Right ventricle myocardium superior (tissue), 1 donor: ENCODE measurements around the gene CST11. TPM values are rescaled to one million over a fixed set of nuclear protein-coding genes. Genes with fewer than 3 reads are reported as not detected.
"Not testable (repeated sequence)": the region's sequence is repeated elsewhere in the genome, so short reads cannot be mapped to it uniquely, and the experiment has no call there.

Experiments
- ATAC-seq: fragments of 200-7000 bp; cut with Tn5 transposase; one replicate; pipeline ENCODE4 v1.9.1; 2020; ENCODE audit warnings: mild to moderate bottlenecking; ENCODE audit not compliant: poor library complexity
- DNase-seq: peaks from one replicate; pipeline ENCODE4 v3.0.0-alpha.2; 2020
- intact Hi-C: fragments of 100-400 bp; cut with DNase I; formaldehyde crosslinking; loops from one replicate; pipeline ENCODE4 v1.11.2; 2022
- long read RNA-seq: library from polyadenylated mRNA; unstranded; transcript quantifications from one replicate; pipeline ENCODE4 v2.0.0, GENCODE V29; 2021
- total RNA-seq: library from RNA; stranded (reverse); fragmentation: NEBNext Ultra II Directional; extraction: Animal tissue kit (Norgen Biotek cat#: 25700); gene quantifications from one replicate; pipeline ENCODE4 v1.2.1, GENCODE V29; 2021
- donor health status: DM: no; HTN: yes; CAD: no; lungs with severe emphysema.

Gene CST11, protein sequence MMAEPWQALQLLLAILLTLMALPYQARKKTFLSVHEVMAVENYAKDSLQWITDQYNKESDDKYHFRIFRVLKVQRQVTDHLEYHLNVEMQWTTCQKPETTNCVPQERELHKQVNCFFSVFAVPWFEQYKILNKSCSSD
- total RNA-seq: not detected
- long read RNA-seq: 0 reads

DNA sequence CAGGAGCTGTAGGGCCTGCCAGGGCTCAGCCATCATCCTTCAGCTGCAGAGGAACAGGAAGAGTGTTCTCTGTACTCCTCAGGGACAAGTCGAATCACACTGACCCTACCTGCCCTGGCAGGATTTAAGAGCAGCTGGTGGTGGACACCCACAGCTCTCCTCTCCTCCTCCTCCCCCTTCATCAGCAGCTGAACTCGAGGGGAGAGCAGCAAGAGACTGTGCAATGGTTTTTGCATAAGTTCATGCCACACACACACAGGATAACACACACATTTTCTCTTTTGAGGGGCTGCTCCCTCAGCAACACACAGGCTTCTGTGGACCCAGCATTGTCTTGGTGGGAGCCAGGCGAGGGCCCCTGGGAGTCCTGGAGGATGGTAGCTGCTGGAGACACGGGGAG, at the start of gene CST11:
TSS of gene CST11 (minus strand) at position 101 of the 400 bp plus-strand sequence. CDS start at position 36, 65 bp downstream.
- intact Hi-C loops: no loop called here
- no peak for ATAC-seq
- no peak for DNase-seq

DNA sequence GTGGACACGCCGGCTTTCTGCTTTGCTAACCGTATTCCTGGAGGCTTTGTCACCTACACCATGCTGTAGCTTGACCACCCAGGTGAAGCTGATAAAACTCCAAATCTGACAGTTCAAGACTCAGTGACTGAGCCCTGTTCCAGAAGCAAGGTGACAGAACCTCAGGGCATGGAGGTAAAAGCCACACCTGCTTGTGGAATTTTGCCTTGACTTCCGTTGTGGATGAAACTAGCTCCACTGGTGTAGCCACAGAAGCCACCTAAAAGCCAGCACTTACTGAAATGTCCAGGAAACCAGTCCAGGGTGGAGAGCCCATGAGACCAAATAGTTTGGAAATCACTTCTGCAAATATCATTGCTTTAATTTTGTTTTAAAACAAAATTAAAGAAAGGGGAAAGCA, 49.2 kb upstream of the CST11 start:
- intact Hi-C loops: no loop called here
- no peak for ATAC-seq

DNA sequence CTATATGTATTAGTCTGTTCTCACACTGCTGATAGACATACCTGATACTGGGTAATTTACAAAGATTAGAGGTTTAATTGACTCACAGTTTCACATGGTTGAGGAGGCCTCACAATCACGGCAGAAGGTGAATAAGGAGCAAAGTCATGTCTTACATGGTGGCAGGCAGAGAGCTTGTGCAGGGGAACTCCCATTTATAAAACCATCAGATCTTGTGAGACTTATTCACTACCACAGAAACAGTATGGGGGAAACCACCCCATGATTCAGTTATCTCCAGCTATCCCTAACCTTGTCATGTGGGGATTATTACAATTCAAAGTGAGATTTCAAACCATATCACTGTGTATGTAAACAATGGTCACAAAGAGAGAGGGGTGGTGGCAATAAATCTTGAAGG, 44.9 kb upstream of the CST11 start:
- DNase-seq (no peak), ATAC-seq (no peak)
- intact Hi-C loops: no loop called here

More for the DNA sequence above, 49.2 kb upstream of the CST11 start:
- no peak for DNase-seq

DNA sequence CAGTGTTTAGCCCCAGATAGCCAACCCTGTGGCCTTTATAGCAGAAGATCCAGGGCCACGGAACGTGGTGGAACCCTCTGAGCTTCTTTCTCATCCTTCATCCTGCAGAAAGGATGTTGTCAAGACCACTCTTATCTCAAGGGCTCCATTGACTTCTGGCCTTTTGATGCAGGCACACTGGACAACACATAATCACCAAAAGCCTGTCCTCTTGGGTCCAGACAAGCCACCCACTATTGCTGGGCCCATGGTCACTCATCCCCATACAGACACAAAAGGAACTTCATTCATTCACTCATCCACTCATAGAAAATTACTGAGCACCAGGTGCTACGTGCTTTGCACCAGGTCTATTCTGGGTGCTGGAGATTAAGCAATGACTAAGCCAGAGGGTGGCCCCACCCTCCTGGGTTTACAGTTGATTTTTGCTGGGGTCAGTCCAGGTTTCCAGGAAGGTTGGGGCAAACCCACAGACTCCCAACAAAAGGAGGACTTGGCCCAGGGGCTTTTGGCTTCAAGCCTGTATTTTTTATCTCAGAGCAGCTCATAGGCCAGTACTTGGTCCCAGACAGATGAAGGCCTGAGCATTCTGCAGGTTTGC, 40.6 kb upstream of the CST11 start:
- ATAC-seq: no peak
- DNase-seq: no peak
- intact Hi-C loops: no loop called here

DNA sequence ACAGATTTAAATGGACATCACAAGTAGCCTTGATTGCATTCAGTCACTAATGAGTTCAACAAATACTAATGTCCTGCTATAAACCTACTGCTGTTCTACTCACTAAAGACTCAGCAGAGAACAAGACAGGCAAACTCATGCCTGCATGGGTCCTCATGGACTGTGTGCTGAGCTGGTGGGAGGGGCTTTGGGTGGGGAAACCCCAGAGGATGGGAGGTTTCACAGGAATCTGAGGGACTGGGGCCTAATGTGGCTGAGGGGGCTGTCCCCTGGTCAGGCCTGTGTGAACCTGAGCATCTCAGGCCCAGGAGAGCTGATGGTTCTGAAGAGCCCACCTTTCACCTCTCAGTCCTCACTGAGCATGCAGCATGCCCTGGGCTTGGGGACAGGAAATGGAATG, 39.6 kb upstream of the CST11 start:
- no peak for ATAC-seq
- no peak for DNase-seq
- intact Hi-C loops: no loop called here

DNA sequence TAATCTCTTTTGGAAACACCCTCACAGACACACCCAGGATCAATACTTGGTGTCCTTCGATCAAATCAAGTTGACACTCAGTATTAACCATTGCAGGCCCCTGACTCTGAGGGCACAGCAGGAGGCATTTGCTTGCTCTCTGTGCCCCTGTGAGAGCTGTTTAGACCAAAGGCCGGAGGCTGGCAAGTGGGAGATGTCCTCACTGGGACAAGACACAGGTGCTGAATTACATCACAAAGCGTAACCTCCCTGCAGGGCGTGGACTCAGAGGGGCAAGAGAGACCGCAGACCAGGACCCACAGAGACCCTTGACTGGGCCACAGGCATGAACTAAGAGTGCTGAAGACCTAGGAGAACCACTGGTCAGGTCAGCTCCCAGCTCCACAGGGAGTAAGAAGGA, 38.1 kb upstream of the CST11 start, which contains the start of gene CST8:
TSS of gene CST8 (plus strand) at position 301 of the 400 bp plus-strand sequence. CDS start 551 bp downstream, outside the sequence.
- DNase-seq (no peak), ATAC-seq (no peak)
- intact Hi-C loops: no loop called here

DNA sequence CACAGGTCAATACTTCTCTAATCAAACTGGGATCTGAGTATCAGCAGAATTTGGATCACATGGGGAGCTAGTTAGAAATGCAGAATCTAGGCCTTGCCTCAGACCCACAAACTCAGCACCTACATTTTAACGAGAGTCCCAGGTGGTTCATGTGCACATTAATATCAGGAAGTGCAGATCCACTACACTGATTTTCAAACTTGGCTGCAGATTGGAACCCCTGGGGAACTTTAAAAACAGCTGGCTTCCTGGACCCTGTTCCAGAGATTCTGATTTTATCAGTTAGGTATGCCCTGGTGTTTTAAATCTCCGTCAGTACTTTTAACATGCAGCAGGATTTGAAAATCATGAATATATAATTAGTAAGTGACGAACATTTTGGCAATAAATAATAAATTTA, 36.3 kb upstream of the CST11 start:
- DNase-seq: no peak
- ATAC-seq: no peak
- intact Hi-C loops: no loop called here

DNA sequence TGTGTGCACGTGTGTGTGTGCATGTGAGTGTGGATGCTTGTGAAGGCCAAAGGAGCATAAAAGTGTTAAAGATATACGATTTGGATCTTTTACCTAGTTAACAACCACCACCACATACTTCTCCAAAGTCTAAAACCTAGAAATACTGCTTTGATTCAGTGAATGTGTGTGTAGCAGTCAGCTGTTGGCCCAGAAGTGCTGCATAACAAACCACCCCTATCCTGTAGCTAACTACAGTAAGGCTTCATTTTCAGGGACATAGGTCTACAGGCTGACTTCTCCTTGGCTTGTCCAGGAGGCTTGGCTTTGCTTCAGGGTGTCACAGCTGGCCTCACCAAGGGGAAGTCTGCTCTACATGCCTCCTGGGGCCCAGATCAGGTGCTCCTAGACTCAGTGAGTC, 35.8 kb upstream of the CST11 start:
- ATAC-seq (no peak), DNase-seq (no peak)
- intact Hi-C loops: no loop called here

DNA sequence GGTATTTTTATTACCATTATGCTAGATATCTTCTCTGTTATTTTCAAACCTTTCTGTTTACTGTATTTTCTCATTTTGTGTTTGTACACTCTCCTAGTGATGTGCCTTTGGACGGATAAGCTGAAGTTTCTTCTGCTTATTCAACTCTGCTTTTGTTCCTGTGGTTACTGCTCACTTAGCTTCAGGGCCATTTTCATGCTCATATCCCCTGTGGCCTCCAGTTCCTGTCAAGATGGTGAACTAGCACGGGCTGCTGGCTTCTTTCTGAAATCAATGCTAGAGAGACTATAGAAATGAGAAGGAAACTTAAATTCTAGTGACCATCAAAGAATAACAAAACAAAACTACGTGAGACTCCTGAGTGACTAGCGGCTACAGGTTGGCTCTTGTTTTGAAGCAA, 31.4 kb upstream of the CST11 start:
- ATAC-seq: no peak
- no peak for DNase-seq
- intact Hi-C loops: no loop called here

DNA sequence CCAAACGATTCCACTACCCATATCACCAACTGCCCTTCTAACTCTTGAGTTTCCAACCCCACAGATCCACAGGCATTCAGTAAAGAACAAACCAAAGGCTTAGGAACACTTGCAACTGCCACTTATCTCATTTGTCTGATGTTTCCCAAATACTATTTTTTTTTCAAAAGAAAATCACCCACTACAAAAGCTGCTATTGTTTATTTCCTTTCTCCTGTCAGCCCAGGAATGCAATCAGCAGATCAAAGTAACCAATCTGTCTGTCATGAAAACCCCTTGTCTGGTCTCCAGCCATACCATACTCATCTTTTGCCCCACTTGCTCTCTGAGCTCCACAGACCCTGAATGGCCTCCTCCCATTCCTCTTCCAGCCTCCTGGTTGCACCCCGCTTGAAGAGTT, 29.5 kb upstream of the CST11 start:
- no peak for DNase-seq
- no peak for ATAC-seq
- intact Hi-C loops: no loop called here

DNA sequence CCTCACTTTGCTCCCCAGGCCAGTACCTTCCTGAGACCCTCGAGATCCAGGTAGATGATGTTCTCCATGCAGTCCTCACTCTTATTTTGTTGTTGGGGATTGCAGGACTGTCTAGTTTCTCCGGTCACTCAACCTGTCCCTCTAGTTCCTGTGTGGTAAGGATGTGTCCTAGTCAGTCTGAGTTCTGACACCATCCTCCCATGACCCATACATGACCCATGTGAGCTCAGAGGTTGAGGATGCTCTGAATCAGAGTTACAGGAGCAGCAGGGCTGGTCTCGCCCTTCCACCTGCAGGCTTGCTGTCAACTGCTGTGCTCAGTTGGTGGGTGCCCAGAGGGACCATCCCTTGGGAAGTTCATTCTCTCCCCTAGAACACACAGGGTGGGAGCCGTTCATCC, 26.4 kb upstream of the CST11 start:
- no peak for ATAC-seq
- DNase-seq: no peak
- intact Hi-C loops: no loop called here

DNA sequence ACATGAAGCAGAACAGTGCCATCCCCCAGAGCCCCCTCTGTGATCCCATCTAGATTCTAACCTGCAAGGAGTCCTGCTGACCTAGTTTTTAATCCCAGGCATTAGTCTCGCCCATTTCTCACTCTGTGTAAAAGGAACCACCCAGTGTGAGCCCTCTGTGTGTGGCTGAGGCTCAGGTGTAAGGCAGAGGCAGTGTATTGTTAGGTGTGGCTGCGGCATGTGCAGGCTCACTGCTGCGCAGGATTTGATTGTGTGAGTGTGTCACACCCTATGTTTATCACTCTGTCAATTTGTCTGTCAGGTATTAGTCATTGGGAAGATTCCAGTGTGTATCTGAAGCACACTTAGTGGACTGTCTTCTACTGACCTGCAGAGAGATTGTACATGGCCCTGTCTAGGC, 24.5 kb upstream of the CST11 start:
- DNase-seq: no peak
- intact Hi-C loops: no loop called here
- no peak for ATAC-seq

DNA sequence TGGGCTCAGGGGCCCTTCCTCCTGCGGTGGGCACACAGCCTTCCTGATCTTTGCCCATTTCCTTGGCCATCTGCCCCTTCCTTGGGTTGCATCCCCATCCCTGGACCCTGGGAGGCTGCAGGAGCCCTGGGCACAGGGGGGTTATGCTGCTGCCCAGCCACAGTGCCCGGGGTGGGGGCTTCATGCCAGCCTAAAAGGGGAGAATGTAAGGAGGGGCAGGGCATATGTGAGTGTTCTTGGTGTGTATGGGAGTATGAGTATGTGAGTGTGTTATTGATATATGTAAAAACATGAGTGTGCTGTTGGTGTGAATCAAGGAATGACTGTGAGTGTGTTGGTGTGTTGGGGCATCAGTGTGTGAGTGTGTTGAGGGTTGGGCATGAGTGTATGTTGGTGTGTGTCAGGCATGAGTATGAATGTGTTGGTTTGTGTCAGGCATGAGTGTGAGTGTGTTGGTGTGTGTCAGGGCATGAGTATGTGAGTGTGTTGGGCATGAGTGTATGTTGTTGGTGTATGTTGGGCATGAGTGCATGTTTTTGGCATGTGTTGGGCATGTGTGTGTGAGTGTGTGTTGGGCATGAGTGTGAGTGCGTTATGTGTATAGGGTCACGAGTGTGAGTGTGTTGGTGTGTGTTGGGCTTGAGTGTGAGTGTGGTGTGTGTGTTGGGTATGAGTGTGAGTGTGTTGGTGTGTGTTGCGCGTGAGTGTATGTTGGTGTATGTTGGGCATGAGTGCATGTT, 23.5 kb upstream of the CST11 start:
- DNase-seq: no peak
- intact Hi-C loops: no loop called here
- ATAC-seq: no peak

DNA sequence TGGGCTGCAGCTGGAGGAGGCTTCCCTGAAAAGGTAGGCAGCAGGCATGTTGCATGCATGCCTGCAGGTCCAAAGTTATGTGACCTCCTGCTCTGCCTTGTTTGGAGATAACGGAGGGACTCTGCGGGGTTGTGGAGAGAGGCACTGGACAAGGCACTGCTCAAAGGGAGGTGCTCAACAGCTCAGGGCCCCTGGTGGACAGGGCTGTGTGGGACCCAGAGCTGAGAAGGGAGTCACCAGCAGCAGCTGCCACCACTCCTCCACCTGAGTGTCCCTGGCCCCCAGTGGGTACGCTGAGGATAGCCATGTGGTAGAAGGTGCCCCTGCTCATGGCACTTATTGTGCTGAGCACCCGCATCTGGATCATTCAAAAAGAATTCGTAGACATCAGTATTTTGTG, 22.7 kb upstream of the CST11 start:
- DNase-seq (no peak), ATAC-seq (no peak)
- intact Hi-C loops: no loop called here

DNA sequence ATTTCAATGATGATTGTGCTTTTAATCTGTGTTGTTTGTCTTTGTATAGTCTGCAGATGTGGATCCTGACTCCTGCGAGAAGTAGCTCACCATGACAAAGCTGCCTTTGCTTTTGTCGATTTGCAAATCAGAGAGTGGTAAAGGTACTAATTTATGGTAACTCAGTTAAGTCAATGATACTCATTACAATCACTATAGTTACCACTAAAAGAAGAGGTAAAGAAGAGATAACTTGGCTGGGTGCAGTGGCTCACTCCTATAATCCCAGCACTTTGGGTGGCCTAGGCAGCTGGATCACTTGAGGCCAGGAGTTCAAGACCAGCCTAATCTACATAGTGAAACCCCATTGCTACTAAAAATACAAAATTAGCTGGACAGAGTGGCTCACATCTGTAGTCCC, 20.6 kb upstream of the CST11 start:
- not testable (repeated sequence) for ATAC-seq

DNA sequence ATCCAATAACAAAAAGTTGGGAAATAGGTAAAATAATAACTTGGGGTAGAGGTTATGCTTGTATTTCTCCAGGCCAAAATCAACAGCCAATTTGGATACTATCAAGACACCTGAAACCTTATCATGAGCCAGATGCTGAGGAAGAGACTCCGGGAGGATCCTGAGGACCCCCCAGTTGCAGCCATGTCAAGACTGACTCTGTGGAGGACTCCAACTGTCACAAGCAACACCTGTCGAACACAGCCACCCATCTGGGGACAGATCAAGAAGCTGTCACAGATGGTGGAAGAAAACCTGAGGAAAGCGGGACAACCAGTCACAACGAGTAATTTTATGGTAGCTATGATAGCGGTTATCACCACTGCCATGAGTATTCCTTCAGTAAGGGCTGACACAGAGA, 19.6 kb upstream of the CST11 start:
- ATAC-seq, intact Hi-C loops, DNase-seq: not testable (repeated sequence)

More for the DNA sequence above, 20.6 kb upstream of the CST11 start:
- intact Hi-C loops, DNase-seq: not testable (repeated sequence)

DNA sequence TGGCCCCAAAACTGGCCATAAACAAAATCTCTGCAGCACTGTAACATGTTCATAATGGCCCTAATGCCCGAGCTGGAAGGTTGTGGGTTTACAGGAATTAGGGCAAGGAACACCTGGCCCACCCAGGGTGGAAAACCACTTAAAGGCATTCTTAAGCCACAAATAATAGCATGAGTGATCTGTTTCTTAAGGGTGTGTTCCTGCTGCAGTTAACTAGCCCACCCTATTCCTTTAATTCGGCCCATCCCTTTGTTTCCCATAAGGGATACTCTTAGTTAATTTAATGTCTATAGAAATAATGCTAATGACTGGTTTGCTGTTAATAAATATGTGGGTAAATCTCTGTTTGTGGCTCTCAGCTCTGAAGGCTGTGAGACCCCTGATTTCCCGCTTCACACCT, 14.3 kb upstream of the CST11 start:
- DNase-seq, intact Hi-C loops, ATAC-seq: not testable (repeated sequence)

DNA sequence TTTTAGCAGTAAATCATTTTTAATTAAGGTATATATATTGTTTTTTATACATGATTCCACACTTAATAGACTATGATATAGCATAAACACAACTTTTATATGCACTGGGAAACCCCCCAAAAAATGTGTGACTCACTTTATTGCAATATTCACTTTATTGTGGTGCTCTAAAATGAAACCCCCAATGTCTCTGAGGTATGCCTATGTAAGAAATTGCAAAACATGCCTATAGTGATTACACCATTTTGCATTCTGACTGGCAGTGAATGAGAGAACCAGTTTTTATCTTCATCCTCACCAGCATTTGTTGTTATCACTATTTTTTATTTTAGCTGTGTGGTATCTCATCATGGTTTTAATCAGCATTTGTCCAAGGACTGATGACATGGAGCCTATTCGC, 8.5 kb upstream of the CST11 start:
- intact Hi-C loops: no loop called here
- DNase-seq (no peak), ATAC-seq (no peak)

DNA sequence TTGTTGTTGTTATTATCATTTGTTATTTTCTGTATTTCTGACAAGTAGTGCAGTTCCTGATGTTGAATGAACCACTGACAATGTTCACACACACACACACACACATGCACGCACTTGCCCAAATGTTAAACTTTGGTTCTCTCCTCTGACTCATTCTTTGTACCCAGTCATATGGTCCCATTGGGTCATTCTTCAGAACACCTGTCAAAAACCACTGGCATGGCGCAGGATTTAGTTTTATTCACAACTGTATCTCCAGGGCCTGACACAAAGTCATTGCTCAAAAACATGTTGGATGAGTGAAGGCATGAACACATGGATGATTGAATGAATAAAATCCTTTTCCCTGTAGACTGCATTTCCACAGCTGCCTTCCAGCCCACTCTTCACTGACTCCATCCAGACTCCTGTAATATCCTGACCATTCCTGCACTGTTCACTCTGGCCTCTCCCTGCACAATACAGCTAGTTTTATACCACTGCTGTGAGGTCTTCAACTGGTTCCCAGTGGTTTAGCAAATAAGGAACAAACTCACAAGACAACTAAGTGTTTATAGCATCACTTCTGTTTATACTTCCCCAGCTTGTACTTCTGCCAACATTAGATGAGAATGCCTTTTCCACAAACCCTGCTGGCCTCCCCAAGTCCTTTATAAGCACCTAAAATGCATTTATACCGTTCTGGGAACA, 6.9 kb upstream of the CST11 start:
- intact Hi-C loops: no loop called here
- ATAC-seq: no peak
- no peak for DNase-seq

DNA sequence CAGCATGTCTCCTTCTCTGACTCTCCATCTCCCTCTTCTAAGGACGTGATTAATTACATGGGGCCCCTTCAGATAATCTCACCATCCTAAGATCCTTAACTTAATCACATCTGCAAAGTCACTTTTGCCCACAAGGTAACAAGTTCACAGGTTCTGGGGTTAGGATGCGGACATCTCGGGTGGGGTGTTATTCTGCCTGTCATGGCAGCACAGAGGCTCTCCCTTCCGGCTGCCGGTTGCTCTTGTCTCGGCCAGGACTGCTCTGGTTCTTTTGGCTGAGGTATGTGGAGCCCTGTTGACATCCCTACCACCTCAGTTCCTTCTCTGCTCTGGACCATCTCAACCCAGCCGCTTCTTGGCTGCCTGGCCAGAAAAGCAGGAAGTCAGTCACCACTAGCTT, 4.2 kb upstream of the CST11 start:
- ATAC-seq: no peak
- no peak for DNase-seq
- intact Hi-C loops: no loop called here
